Spinal cord (tissue), 10 donors: ENCODE measurements around the gene SNRNP40. TPM values are rescaled to one million over a fixed set of nuclear protein-coding genes. Genes with fewer than 3 reads are reported as not detected.
A peak's percentile ranks its signal among the peaks of the same experiment; 100 is the strongest.

Experiments
- DNase-seq, 6 donors: peaks; one replicate each; pipeline versions ENCODE4 v3.0.0 to v3.0.0-alpha.2; 2013 to 2015; ENCODE audit warnings: low spot score in 6 of 6, low read depth in 4 of 6
- H3K27ac ChIP-seq: one replicate; pipeline ENCODE4 v1.5.1; 2013; ENCODE audit warnings: low read depth, low read length, control low read depth
- H3K27me3 ChIP-seq: one replicate; pipeline ENCODE4 v1.6.1; 2013; ENCODE audit warnings: low read length; ENCODE audit not compliant: control insufficient read depth, insufficient read depth
- H3K36me3 ChIP-seq: one replicate; pipeline ENCODE4 v1.6.1; 2013; ENCODE audit warnings: low read length; ENCODE audit not compliant: control insufficient read depth, insufficient read depth
- H3K4me1 ChIP-seq: one replicate; pipeline ENCODE4 v1.6.1; 2013; ENCODE audit warnings: low read length; ENCODE audit not compliant: control insufficient read depth, insufficient read depth
- H3K4me3 ChIP-seq: one replicate; pipeline ENCODE4 v1.5.1; 2013; ENCODE audit warnings: low read depth, low read length, control low read depth
- H3K9me3 ChIP-seq: one replicate; pipeline ENCODE4 v1.6.1; 2013; ENCODE audit warnings: low read length; ENCODE audit not compliant: control insufficient read depth, insufficient read depth
- WGBS: methylation state at CpG from one replicate; pipeline ENCODE4 v1.1.5; 2013; ENCODE audit warnings: missing lambda C conversion rate; ENCODE audit not compliant: insufficient coverage; 5-methylcytosine and 5-hydroxymethylcytosine counted together
- polyA plus RNA-seq, 2 donors: library from polyadenylated mRNA; unstranded; fragments of 120-200 nt; gene quantifications; one replicate each; pipeline ENCODE4 v1.2.1, GENCODE V29; 2013; ENCODE audit not compliant: insufficient read length in 2 of 2
- total RNA-seq, 2 donors: library from RNA; depleted of rRNA in 1 of 2; stranded (reverse); fragments of 120-200 nt in 1 of 2; fragments of >200 nt in 1 of 2; gene quantifications; one replicate each; pipeline versions ENCODE4 v1.2.3 to v1.2.4, GENCODE V29; 2013 to 2014
- donor health status: healthy.

The SNRNP40 gene
- total and polyA plus RNA-seq, 4 donors: 44.1 to 81.9 (median 64.1) TPM

DNA sequence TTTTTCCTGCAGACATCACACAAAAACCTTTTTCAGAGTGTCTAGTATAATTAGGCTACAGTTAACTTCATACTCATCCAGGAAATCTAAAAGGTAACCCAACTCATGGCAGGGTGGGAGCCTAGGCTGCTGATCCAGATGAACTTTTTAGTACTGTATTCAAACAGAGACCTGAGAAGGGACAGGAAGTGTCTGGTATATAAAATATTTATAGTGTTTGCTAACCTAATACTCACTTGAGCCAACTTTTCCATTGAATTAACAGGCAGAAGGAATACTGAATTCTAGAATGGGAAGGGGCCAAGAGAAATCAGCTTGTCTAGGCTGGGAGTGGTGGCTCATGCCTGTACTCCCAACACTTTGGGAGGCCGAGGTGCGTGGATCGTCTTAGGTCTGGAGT is 34.7 kb downstream of the SNRNP40 start:
- Histone ChIP-seq H3K9me3 (no peaks in the 10 kb centered on the region), H3K4me1 (no peaks in the 10 kb centered on the region), H3K4me3 (no peak overlapping the region), H3K36me3 (peaks cover 28% of the 10 kb centered on the region), H3K27me3 (no peaks in the 10 kb centered on the region), H3K27ac (no peak overlapping the region)
- WGBS: no CpG with 5 or more reads among the region's 3 CpGs
- DNase-seq: no peak

DNA sequence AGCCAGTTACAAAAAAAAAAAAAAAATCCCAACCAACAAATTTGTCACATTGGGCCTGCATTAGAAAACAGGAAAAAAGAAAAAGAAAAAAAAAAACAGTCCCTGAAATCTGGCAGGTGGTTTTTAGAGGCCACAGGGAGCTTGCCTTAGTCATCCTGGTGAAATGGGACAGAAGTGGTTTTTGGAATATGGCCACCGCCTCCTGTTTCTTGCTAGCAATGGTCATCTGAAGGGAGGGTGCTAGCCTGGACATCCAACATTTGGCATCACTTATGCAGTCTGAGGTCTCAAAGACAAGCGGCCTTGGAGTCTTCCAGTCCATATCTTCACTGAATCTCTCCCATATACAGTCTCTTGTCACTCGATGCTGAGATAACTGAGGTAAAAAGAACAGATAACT is 36.8 kb downstream of the SNRNP40 start:
- H3K27me3 ChIP-seq: no peaks in the 10 kb centered on the region
- H3K4me3 ChIP-seq: no peak overlapping the region
- no peak overlapping the region for H3K27ac ChIP-seq
- no peak for DNase-seq
- 83% methylated on average over 1 of the region's 3 CpGs for WGBS
- no peaks in the 10 kb centered on the region for H3K4me1 ChIP-seq
- H3K9me3 ChIP-seq: no peaks in the 10 kb centered on the region
- peaks cover 18% of the 10 kb centered on the region for H3K36me3 ChIP-seq

DNA sequence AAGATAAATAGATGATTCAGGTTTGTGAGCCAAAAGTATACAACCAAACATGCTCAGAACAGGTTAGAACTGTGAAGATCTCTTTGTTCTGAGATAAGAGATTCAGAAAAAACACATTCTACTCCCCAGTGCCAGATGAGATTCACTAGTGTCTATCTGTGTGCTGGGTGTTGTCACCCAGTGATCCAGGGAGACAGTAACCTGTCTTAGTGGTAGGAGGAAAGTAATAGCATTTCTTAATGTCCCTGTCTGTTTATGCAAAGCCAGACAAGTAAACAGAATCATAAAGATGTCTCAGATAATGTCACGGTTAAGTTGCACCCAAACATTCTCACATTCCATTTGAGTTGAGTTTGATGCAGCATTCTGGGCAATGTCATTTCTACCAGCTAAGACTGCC is 38.0 kb downstream of the SNRNP40 start:
- Histone ChIP-seq H3K36me3 (peaks cover 18% of the 10 kb centered on the region), H3K27me3 (no peaks in the 10 kb centered on the region), H3K27ac (no peak overlapping the region), H3K4me1 (no peaks in the 10 kb centered on the region), H3K4me3 (no peak overlapping the region), H3K9me3 (no peaks in the 10 kb centered on the region)
- no CpG with 5 or more reads among the region's 1 CpG for WGBS
- no peak for DNase-seq

DNA sequence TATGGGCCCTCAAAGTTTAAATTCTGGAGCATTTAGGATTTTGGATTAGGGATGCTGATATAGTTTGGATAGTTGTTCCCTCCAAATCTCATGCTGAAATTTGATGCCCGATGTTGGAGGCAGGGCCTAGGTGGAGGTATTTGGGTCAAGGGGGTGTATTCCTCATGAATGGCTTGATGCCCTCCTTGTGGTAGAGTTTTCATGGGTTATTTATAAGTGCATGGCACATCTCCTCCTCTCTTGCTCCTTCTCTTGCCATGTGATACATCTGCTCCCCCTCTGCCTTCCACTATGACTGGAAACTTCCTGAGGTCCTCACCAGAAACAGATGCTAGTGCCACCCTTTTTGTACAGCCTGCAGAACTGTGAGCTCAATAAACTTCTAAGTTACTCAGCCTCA is 39.4 kb downstream of the SNRNP40 start:
- Histone ChIP-seq H3K27ac (no peak overlapping the region), H3K4me3 (no peak overlapping the region), H3K27me3 (no peaks in the 10 kb centered on the region), H3K36me3 (peaks cover 16% of the 10 kb centered on the region), H3K9me3 (no peaks in the 10 kb centered on the region), H3K4me1 (no peaks in the 10 kb centered on the region)
- no CpG with 5 or more reads among the region's 1 CpG for WGBS
- no peak for DNase-seq

DNA sequence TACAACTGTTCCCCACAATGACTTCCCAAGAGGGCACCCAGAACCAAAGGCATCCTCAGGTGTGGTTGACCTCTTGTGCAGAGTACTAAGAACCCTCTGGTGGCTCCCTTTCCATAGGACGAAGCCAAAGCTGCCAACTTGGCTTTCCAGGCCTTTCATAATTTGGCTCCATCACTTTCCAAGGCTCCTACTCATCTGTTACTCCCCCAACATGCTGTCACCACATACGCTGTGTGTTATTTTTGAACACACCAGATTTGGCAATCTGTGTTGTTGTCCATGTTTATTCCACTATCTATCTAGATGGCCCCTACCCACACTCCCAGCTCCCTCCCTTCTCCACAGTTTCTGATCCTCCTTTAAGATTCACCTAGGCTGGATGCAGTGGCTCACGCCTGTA is 46.7 kb downstream of the SNRNP40 start:
- WGBS: 79% methylated on average over 2 of the region's 3 CpGs
- DNase-seq: peak in 1 of 6 donors; percentile 83
- H3K9me3 ChIP-seq: no peaks in the 10 kb centered on the region

DNA sequence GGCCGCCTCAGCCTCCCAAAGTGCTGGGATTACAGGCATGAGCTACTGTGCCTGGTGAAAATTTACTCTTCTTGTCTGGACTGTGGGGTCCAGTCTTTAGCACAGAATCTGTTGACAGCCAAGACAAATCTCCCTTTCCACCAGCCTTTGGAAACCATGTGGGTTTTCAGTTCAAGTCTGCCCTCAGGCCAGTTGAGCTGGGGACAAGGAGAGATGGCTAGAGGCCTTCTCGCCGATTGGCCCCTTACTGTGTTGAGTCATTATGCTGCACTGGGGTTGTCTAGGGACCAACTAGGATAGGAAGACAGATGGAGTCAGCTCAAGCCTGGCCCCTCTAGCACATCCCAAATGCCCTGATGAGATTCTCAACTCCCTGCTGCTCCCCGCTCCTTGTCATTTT is 48.3 kb downstream of the SNRNP40 start:
- H3K4me3 ChIP-seq: no peak overlapping the region
- 75% methylated on average over 3 of the region's 4 CpGs for WGBS
- no peaks in the 10 kb centered on the region for H3K4me1 ChIP-seq
- no peaks in the 10 kb centered on the region for H3K9me3 ChIP-seq
- no peaks in the 10 kb centered on the region for H3K36me3 ChIP-seq
- no peak overlapping the region for H3K27ac ChIP-seq
- DNase-seq: no peak
- no peaks in the 10 kb centered on the region for H3K27me3 ChIP-seq

More for the DNA sequence above, 46.7 kb downstream of the SNRNP40 start:
- no peak overlapping the region for H3K4me3 ChIP-seq
- no peaks in the 10 kb centered on the region for H3K27me3 ChIP-seq
- H3K27ac ChIP-seq: no peak overlapping the region
- no peaks in the 10 kb centered on the region for H3K36me3 ChIP-seq
- no peaks in the 10 kb centered on the region for H3K4me1 ChIP-seq

DNA sequence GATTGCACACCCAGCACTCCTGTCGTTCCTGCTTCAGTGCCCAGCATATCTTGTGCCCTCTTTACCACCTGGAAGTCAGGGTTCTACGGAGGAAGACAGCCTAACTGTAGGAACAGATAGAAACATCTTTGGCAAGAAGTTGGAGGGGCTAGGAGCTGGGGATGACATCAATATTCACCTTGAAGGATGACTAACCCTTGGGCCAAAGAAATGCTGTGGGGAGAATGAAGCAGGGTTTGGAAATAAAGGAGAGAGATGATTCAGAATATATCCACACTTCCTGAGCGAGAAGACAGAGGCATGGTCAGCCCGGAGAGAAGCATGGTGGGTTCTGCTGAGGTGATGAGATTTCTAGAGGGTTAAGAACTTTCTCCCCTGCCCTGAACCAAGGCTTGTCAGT is 52.3 kb downstream of the SNRNP40 start:
- Histone ChIP-seq H3K27me3 (peaks cover 8% of the 10 kb centered on the region), H3K36me3 (no peaks in the 10 kb centered on the region), H3K4me1 (peaks cover 7% of the 10 kb centered on the region), H3K27ac (no peak overlapping the region), H3K4me3 (no peak overlapping the region), H3K9me3 (no peaks in the 10 kb centered on the region)
- DNase-seq: no peak
- no CpG with 5 or more reads among the region's 4 CpGs for WGBS

DNA sequence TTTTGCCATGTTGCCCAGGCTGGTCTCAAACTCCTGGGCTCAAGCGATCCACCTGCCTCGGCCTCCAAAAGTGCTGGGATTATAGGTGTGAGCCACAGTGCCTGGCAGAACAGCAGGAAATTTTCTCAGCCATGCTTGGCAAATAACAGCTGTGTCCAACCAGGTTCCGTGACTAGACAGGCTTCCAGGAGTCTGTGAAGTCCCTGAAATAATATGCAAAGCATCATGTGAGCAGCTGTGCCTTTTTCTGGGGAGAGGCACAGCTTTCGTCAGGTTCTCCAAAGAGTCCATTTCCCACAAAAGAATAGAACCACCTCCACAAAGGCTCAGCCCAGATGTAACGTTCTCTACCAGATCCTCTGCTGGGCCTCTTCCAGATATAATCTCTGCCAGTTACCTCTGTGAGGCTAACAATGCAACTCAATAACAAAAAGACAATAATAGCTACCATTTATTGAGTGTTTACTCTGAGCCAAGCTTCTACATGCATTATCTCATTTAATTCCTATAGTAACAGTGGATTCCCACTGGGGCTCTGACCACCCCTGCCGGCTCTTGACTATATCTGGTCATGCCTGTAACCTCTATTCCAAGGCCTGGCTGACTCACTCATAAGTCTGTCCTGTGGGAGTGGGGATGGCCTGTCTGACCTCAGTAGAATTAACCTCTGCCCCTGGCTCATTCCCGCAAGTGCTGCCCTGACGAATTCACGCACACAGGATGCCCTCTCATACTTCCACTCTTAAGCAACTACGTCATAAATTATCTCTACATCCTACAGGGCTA is 52.9 kb downstream of the SNRNP40 start:
- Histone ChIP-seq H3K27ac (no peak overlapping the region), H3K4me3 (no peak overlapping the region), H3K9me3 (no peaks in the 10 kb centered on the region), H3K36me3 (no peaks in the 10 kb centered on the region), H3K27me3 (peaks cover 9% of the 10 kb centered on the region), H3K4me1 (peaks cover 11% of the 10 kb centered on the region)
- 63% methylated on average over 5 of the region's 10 CpGs for whole genome bisulfite sequencing
- no peak for DNase-seq

DNA sequence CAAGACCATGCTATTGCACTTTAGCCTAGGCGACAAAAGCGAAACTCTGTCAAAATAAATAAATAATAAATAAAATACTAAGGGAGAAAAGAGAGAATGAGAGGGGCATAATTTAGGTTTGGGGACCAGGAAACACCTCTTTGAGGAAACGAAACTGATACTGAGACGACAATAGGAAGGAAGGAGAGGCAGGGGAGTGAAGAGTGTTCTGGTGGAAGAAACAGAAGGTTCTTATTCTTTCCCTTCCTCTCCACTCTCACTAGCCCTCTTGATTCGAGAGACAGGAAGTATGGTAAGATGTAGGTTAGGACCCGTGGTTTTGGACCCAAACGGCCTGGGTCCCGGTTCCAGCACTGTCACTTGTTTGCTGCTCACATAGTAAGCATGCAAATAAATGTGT is 55.3 kb downstream of the SNRNP40 start:
- H3K4me3 ChIP-seq: no peak overlapping the region
- DNase-seq: no peak
- peaks cover 25% of the 10 kb centered on the region for H3K4me1 ChIP-seq
- H3K27ac ChIP-seq: no peak overlapping the region
- no peaks in the 10 kb centered on the region for H3K36me3 ChIP-seq
- 84% methylated on average over 3 of the region's 8 CpGs for WGBS
- H3K27me3 ChIP-seq: peaks cover 17% of the 10 kb centered on the region
- no peaks in the 10 kb centered on the region for H3K9me3 ChIP-seq

DNA sequence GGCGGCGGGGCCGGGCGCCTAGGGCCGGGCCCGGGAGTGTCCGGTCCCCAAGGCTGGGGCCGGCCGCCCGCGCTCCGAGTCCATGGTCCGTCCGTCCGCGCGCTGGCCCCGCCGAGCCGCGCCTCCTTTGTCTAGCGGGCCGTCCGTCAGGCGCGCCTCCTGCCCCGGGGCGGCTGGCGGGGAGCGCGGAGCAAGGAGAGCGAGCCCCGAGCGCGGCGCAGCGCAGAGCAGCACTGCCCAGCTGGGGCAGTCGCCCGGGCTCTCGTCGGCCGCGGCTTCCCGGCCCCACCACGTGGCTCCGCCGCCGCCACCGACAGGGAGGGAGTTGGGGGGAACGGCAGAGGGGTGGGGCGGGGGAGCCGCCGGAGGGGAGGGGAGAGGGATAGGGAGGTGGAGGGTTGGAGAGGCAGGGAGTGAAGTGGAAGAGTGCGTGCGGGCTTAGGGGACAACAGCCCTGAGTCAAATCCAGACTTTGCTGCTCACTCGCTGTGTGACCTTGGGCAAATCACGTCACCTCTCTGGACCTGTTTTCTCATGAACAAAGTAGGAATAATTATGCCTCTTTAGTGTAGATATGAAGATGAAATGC is 56.8 kb downstream of the SNRNP40 start, which contains the start of gene NKAIN1:
Gene NKAIN1 (minus strand): TSS at position 235 of the 589 bp plus-strand sequence. CDS start 340 bp downstream, outside the sequence.
- Histone ChIP-seq H3K4me3 (peak within 1 kb of the TSS; percentile 43), H3K27ac (no peak within 1 kb of the TSS), H3K4me1 (peaks cover 25% of the 10 kb centered on the region), H3K9me3 (no peaks in the 10 kb centered on the region), H3K27me3 (peaks cover 17% of the 10 kb centered on the region), H3K36me3 (no peaks in the 10 kb centered on the region)
- DNase-seq: peak in 2 of 6 donors; percentile 78 to 85
- 0% methylated on average over 49 of the region's 57 CpGs for WGBS
